NCI-H1417 treated with DMSO at 0.1 percent for 48 hours (cell line): ENCODE results near the gene C1orf21.

Experiments used
- DNase-seq: peaks from one replicate; lab custom pipeline; 2025; lab: John Stamatoyannopoulos, UW

The C1orf21 gene

DNA sequence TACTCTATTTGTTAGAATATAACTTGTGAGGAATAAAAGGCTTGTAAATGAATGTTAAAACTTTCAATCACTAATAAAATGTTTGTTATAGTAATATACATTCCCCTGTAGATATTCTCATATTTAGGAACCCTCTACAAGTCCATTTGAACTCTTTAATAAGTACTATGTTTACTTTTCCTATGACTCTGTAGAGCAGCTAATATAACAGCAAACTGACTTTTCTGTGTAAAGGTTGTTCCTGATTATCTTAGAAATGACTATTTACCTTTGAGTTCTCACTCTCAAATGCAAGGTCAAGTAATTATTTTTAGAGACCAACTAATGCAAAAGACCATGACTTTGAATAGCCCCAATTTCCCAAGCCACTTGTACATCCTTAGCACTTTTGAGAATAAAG, 130.3 kb downstream of the C1orf21 start:
- no peak for DNase-seq

- no peak for DNase-seq
These were observed 132.0 kb downstream of the C1orf21 start for GRCh38 chr1:184518736-184519357.

GRCh38 chr1:184520336-184520735, 133.5 kb downstream of the C1orf21 start:
- no peak for DNase-seq

DNA sequence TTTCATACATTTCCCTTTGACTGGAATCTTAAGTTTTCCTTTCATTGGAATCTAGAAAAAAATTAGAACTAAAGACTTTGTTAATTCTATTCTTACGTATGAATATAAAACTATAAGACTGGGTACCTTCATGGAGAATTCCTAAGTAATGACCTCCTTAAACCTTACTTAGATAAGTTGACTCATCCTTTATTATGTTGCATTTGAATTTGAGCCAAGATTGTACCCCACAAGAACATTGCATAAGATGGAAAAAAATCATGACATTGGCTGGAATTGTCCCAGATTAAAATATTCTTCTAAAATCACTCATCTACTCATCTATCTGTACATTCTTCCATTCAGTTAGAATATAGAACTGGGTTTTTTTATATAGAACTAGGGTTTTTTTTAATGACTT, 137.4 kb downstream of the C1orf21 start:
- no peak for DNase-seq

DNA sequence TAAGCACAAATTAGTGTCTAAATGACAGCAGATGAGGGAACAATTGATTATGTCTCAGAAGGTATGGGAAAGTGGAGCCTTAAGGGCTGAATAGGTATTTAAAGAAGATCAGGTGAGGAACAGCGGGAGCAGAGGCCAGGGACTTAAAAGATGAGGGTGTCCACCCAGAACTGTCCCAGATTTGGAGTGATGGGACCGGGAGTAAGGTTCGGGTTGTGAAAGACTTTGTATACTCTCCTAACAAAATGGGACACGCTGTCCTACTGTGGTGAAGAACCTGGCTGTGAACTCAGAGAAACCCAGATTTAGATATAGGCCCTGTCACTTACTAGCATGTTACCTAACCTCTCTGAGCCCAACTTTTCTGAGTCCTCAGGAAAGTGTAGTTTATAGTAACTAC, 140.6 kb downstream of the C1orf21 start:
- DNase-seq, result no peak

- DNase-seq, result no peak
These were observed 143.4 kb downstream of the C1orf21 start for GRCh38 chr1:184530226-184530625.

DNA sequence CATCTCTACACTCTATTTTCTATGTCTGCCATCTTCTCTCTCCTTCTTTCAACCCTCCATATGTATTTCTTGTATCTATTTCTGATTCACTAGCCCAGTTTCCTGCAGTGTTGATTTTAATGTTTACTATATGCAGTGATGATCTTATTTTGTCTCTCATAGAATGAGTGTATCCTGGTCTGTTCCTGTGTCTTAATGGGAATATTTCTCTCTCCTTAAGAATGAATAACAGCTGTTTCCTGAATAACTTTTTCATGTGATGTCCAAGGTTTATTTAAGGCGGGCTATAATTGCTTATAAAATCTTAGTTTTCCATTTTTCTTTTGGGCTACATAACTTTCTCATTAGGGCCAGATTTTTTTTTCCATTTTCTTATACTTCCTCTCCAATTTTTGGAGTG, 144.5 kb downstream of the C1orf21 start:
- DNase-seq, result no peak

GRCh38 chr1:184532199-184532598, 145.4 kb downstream of the C1orf21 start:
- DNase-seq, result no peak

DNA sequence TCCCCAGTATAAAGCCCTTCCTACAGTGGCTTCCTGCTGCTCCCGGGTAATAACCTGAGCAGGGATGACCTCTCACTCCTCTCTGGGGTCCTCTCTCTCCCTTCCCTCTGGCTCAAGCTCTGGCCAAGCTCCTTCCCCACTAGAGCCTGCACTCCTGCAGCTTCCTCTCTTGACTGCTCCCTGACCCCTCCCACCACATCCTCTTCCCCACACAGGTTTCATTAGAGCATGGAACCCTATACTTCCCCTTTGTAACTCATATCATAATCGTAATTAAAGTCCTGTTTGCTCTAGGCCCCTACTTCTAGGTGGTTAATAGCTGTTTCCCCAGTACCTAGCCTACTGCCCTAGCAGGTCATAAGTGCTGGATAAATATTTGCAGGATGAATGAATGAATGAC, 146.2 kb downstream of the C1orf21 start:
- DNase-seq, result no peak

GRCh38 chr1:184533915-184534314, 147.1 kb downstream of the C1orf21 start:
- DNase-seq, result no peak

DNA sequence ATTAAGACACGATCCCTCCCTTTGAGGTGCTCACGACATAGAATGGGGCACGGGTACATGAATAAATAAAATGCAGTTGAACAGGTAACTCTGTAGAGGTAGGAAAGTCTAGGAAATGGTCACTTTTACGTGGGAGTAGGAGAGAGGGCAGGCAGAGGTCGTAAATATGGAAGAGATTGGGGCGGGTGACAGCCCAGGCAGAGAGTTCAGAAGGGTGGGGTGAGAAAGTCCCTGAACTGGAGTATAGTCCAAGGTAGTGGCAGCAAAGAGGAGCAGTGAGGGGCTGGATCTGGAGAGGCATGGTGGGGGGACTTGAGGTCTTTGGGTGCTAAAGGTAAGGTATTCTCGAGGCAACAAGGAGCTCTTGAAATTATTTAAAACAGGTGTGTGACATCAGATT, 147.9 kb downstream of the C1orf21 start:
- no peak for DNase-seq

- no peak for DNase-seq
These were observed 148.6 kb downstream of the C1orf21 start for GRCh38 chr1:184535191-184535970.

GRCh38 chr1:184536246-184536985, 149.6 kb downstream of the C1orf21 start:
- DNase-seq, result no peak

DNA sequence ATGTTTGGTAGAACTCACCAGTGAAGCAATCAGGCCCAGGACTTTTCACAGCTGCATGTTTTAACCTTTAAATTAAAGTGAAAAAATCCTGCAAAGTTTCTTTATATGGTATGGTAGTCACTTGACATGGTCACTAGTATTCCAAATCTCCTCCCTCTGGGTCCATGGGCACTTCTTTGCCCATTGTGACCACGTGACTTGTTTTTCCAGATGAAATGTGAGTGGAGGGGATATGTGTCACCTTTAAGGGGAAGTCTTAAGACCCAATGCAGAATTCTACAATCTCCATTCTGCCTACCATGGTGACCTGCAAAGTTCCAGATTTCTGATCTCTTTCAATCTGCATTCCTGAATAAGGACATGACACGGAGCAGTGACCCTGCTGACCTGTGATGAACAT, 152.8 kb downstream of the C1orf21 start:
- DNase-seq, result no peak

DNA sequence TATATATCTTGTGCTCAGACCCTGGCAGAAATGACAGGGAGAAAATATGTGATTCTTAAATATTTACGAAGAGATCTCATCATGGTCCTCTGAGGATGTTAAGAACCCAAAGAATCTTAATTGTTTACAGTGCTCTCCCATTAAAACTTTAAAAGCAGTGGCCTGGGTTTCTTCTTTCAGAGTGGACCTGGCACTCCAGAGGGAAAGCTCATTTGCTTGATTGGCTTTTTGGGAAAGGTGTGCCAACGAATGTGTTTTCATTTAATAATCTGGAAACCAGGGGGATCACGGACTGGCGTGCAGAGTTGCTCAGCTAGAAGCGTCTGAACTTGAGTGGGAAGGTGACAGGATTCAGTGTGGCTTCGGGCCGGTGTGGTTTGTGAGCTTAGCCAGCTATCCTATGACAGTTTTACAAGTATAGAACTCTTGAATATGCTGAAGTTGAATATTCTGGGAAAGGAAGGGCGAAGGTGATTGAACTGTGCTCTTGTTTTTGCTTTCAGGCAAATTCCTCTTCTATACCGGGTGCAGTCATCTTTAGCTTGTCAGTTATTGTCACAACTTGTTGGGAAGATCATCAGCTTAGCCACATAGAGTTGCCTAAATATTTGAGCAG, 154.8 kb downstream of the C1orf21 start:
- no peak for DNase-seq

- no peak for DNase-seq
These were observed 155.5 kb downstream of the C1orf21 start for GRCh38 chr1:184542291-184542690.

GRCh38 chr1:184545601-184546000, 158.8 kb downstream of the C1orf21 start:
- DNase-seq, result no peak

DNA sequence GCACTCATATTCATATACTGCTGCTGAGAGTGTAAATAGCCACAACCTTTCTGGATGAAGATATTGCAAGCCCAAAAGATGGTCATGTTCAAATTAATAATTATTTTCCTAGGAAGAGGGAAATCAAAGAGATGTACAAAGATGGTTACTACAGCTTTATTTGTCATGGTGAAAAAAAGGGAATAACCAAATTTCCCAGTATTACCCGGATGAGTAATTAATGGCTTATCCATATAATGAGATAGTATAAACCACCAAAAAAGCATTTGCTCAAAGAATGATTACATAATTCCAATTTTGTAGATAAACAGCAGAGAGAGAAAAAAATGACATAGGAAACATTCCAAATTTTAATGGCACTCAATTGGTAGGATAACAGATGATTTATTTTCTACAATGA, 165.6 kb downstream of the C1orf21 start:
- DNase-seq, result no peak

GRCh38 chr1:184553845-184554244, 167.0 kb downstream of the C1orf21 start:
- DNase-seq, result no peak

DNA sequence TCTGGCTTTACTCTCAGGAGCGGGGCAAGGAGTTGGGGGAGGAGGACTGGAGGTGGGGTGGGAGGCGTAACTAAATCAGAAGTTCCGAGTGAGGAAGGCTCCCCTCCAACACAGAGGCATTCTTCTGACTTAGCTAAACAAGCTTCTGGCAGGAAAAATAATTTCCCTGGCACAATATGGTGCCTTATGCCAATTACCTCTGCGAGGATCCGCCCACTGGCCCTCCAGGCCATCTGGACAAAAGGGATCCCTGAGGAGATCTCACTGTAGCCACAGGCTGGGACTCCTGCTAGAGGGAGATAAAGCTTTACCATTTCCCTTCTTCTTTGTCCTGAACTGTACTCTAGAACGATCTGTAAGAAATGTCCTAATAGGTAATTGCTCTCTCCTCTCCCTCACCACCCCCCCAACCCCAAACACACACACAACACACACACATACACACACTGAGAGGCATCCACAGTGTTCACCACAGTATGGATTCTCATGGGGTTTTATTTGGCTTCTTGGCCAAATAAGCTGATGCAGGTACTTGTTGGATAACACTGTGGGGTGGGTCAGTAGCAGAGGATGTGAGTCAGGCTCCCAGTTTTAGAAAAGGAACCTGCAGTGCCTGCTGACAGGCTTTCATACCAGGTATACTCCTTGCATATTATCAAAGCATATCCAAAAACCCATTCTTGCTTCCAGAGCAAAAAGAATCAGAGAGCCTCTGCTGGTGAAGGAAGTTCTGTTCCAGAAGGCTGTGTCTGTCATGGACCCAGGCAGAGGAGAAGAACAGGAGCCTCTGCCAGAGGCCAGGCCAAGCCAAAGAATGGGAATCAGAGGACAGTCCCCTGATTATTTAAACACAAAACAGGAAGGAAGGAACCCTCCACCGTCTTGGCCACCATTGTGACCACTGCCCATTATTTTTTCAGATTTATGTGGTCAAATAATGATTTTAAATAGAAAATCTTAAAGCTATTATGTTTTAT, 169.1 kb downstream of the C1orf21 start:
- no peak for DNase-seq

- DNase-seq, result no peak
These were observed 169.8 kb downstream of the C1orf21 start for GRCh38 chr1:184556665-184557064.
